Stimulated activated CD8-positive, alpha-beta memory T cell treated with anti-CD3 and anti-CD28 coated beads, Interleukin-7, amount 100 ng/mL, for 48 hours (primary cell): ENCODE data around the gene SUSD6.
A peak's percentile ranks its signal among the peaks of the same experiment; 100 is the strongest.
"Not testable (repeated sequence)": the region's sequence is repeated elsewhere in the genome, so short reads cannot be mapped to it uniquely, and the experiment has no call there.

Experiments used
- DNase-seq, 2 donors: peaks; one replicate each; pipeline ENCODE4 v3.0.0-alpha.2; 2020; ENCODE audit warnings: low read depth in 1 of 2; ENCODE audit errors: extremely low read depth in 1 of 2

The SUSD6 gene

DNA sequence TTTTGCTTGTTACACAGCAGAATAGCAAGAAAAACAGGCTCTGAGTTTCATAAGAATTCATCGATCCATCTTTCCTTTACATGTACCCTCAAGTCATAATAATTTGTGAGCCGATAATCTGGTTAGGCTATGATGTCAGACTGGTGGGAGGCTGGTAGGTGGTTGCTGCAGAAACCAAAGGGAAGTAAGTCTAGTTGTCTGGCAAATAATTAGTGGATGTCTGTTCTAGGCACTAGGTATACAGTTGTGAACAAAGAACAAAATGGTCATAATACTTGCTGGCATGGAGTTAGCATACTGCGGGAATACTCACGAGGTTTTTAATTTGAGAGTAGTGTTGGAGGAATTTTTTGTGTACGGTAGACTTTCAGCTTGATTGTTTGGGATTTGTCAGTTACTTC lies 8.8 kb downstream of the SUSD6 start:
- no peak for DNase-seq

DNA sequence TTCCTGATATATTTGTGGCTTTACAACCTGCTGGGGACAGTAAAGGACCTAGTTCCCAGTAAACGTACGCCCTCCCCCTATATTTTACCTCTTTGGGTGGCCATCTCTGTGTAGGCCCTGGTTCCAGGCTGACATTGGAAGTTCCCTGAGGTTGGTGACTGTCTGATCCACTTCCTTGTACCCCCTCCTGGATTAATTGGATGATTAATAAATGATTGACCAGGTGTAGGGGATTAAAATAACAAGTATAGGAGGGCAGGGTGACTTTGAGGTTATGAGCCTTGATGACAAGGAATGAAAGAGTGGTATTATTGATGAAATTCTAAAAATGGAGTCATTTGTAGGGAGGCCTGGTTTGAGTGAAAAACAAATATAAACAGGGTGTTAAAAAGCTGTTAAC lies 9.6 kb downstream of the SUSD6 start:
- no peak for DNase-seq

DNA sequence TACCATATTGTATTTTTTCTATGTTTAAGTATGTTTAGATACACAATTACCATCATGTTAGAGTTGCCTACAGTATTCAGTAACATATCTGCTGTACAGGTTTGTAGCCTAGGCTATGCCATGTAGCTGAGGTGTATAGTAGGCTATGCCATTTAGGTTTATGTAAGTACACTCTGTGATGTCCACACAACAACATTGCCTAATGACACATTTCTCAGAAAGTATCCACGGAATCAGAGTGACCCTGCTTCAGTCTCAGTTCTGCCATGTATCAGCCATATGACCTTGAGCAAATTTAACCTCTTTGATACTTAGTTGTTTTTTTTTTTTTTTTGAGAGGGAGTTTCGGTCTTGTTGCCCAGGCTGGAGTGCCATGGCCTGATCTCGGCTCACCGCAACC lies 12.7 kb downstream of the SUSD6 start:
- no peak for DNase-seq

GRCh38 chr14:69625299-69626131 lies 14.1 kb downstream of the SUSD6 start:
- peak; percentile 64 to 87 for DNase-seq

- no peak for DNase-seq
Measured at GRCh38 chr14:69626132-69626500, 14.7 kb downstream of the SUSD6 start.

DNA sequence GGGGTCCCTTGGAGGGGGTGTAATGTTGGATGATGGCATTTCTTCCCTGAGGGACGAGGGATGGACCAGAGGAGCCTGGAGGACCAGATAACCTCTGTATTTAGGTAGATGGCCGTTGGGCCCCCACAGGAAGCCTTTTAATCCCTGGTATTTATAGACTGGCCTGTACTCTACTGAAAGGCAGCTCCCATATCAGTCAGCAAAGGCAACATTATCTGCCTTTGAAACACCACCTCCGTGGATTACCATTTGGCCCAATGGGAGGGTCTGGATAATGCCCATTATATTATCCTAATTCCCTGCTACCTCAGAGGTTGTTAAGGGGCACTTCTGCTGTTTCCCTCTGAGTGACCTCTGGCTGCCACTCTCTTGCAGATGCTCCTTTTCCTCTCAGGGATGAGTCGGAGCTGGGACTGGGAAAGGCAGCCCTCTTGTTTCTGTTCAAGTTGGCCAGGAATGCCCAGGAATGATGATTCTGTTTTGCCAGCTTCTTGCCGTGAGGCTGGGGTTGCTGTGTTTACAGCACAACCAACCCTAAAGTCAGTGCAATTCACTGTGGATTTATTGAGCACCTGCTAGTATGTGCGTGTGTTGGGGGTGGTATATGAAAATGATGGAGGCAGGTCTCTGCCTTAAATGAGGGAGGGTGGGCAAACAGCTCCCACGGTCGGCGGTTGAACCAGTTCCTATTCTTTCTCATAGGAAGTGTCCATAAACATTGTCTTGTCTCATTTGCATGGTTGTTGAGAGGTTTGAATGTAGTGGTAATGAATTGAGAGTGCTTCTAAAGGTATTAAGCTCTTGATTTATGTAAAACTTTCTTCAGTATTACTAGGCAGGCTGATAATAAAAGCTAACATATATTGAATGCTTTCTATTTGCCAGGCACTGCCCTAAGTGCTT lies 18.1 kb downstream of the SUSD6 start:
- DNase-seq: no peak

GRCh38 chr14:69630360-69630759 lies 19.0 kb downstream of the SUSD6 start:
- DNase-seq: no peak

DNA sequence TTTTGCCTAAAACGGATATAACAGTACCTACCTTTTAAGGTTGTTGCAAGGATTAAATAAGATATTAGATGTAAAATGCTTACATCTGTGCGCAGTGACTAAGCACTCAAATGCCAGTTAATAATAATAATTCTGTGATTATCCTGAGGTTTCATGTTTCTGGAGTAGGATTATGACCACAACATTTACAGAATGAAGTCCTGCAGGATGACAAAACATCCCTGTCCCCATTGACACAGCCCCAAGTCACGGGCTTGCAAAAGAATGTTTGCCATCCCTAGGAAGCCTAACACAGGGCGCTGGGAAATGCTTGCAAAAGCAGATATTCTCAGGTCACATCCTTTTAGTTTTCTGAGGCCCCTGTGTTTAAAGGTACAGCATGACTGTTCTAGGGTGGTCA lies 20.1 kb downstream of the SUSD6 start:
- no peak for DNase-seq

GRCh38 chr14:69632164-69632563 lies 20.8 kb downstream of the SUSD6 start:
- DNase-seq: no peak

GRCh38 chr14:69632593-69633151 lies 21.3 kb downstream of the SUSD6 start:
- no peak for DNase-seq

GRCh38 chr14:69633238-69633637 lies 21.8 kb downstream of the SUSD6 start:
- DNase-seq: no peak

DNA sequence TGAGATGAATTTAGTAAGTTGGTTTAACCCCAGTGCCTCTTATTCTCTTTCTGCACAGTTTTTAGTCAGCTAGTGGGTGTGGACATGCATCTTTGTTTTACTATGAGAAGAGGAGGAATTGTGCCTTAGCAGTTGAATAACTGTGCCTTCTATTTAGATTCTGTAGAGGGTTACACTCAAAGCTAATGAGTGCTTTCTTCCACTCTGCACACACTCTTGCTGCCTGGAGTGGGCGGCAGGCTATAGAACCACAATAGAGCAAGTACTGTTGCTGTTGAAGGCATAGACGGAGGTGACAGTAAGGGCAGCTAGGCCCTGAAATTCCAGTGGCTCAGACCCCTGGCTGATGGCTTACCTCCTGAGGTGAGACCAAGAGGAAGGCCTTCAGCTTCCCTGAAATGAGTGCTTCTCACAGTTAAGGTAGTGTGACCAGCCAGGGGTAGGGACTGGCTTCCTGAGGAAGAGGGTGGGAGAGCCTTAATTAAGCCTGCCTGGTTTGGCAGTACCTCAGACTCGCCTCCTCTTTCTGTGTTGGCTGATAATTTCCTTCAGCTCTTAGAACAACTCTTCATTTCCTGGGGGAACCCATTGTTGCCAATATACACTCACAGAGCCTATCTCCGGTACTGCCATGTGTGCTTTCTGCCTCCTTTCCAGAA lies 24.7 kb downstream of the SUSD6 start:
- peak in 1 of 2 donors; percentile 49 for DNase-seq

DNA sequence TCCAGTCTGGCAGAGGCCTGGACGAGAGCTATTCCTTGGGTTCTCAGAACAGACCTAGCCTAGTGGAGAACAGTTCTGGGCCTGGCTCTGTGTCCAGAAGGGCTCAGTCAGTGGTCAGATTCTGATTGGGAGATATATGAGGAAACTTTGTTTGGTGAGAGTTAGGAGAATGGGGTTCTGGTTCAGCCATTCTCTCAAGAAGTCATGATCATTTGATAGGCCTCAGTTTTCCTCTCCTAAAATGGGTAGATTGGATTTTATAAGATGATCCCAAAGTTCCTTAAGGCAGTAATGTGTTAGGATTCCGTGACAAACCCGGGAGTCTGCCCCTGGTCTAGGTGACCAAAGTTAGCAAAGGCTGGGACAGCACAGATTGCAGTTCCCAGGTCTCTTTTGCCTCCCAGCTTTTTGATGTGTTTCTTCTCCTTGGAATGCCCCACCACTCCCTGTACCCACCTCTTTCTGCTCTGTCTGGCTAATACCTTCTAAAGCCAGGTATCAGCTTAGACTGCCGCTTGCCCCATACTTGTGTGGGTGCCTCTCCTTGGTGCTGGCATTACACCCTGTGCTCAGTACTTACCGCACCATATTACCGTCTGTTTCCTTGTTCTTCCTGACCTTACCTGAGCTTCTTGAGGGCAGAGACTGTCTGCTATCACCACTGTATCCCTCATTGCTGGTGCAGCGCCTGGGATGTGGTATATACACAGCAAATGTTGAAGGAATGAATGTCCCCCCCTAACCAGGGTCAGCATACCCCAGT lies 25.5 kb downstream of the SUSD6 start:
- no peak for DNase-seq

DNA sequence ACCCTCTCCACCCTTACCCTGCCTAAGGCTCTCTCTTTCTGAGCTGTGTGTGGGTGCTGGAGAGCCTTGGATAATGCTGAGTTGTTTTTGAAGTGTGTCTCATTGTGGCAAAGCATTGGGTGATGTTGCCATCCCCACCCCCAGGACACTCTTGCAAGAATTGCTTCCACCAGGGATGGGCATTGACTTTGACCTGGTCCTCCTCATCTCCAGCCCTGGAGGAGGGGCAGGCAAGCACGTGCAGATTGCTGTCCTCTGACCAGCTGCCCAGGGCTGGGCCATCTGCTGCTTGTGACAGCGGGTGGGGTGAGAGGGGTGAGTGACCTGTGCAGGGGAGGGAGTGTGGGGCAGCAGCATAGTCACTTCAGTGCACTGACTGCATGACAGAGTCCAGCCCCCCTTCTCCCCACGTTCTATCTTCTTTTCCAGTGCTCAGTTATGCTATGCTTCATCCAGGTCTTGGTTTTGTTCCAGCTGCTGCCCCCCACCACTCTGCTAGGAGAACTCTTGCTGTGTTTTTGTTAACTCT lies 26.2 kb downstream of the SUSD6 start:
- DNase-seq: no peak

DNA sequence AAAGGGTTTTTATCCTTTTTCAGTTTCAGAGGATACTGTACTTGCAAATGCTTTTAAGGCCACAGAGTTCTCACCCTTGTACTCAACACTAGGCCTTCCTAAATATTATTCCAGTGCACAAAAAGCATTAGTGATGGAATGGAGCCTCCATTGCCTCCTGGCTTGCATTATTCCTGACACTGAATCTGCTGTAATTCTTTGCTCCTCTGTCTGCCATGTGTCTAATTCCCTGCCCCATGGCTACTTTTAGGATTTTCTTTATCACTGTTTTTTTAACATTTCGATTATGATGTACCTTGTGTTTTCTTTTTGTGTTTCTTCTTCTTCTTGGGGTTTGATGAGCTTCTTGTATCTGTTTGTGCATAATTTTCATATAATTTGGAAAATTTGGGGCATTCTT lies 29.5 kb downstream of the SUSD6 start:
- DNase-seq: no peak

DNA sequence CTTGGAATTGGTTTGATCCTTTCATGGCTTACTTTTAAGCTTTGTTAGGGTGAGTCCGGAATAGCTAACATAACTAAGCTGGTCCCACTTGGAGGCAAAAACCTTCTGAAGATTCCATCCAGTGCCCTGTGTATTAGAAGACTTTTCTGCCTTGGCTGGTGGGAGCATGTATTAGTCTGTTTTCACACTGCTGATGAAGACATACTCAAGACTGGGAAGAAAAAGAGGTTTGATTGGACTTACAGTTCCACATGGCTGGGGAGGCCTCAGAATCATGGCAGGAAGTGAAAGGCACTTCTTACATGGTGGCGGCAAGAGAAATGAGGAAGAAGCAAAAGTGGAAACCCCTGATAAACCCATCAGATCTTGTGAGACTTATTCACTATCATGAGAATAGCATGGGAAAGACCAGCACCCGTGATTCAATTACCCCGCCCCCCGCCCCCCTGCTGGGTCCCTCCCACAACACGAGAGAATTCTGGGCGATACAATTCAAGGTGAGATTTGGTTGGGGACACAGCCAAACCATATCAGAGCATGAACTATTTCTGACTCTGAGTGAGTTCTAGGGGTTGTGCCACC lies 30.9 kb downstream of the SUSD6 start:
- DNase-seq: not testable (repeated sequence)

DNA sequence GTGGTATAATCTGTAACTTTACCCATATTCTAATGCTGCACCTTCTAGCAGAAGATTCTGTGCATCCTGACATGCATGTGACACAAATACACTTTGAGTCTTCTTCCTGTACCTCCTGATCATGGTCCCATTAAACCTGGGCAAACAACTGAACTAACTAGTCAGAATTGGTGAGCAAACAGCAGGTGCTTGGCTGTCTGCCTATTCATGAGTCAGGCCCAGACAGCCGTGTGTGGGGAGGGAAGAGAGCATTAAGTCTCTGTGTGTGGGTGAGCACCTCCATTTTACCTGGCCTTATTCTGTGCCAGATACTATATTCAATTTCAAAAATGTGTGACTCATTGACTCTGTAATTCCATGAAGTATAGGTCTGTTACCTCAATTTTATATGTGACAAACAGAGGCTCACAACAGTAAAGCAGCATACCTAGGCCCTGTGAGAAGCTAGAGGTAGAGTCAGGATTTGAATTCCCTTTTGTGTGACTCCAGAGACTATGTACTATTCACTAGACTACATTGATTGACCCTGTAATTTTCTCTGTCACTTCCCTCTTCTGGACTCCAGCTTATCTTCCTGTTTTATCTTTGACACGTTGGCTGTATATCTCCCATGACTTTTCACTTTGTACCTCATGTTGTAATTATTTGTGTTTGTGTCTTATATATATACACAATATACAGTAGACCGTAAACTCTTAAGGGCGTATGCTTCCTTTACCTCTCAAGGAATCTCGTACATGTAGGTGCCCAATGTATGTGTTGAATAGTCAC lies 32.2 kb downstream of the SUSD6 start:
- peak; percentile 35 to 68 for DNase-seq

DNA sequence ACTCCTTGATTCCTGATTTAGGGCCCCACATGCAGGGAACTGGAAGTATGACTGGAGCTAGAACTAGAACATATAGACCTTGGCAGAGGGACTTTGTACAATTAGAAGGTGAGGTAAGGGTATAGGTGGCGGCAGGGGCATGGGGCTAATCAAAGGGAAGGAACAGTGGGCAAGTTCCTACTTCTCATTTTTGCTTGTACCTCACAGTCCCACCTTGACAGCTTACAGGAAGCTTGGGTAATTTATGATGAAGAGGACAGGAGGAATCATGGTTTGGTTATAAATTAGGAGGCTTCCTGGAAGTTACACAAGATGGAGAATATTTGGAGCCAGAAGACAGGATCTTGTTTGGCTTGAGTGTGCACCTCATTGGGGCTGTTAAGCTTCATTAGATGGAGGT lies 33.4 kb downstream of the SUSD6 start:
- no peak for DNase-seq

GRCh38 chr14:69647213-69647612 lies 35.8 kb downstream of the SUSD6 start:
- no peak for DNase-seq
